ENCODE data around the gene PTPRA. TPM values are rescaled to one million over a fixed set of nuclear protein-coding genes. Genes with fewer than 3 reads are reported as not detected.

PTPRA gene
- total and polyA plus RNA-seq, 2 of the 8 experiments (the other 6 are each of a cell fraction or from before 2014, with no cell fraction given), result 47.7 to 51.3 TPM

DNA sequence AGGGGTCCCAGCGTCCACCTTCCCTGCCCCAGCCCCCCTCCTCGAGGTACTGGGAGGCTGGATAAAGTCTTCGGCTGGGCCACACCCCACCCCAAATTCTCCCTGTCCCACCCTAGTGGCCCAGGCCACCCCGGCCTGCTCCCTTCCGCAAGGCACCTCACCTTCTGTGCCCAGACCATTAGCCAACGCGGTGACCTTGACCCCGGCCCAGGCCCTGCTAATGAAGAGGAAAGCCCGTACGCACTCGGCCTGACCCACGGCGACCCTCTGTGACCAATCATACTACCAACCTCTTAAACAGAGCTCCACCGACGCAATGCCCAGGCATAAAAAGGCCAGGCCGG is 198.0 kb downstream of the PTPRA start:
- H2BK12ac ChIP-seq (ENCODE audit: low read depth, low read length), result no peak overlapping the region
- H4K8ac ChIP-seq (ENCODE audit: extremely low read depth, insufficient read depth, low read length), result 0 out of 2 replicates have a peak overlapping the region, but pooled peaks have one; percentile 20
- H3K18ac ChIP-seq (ENCODE audit: extremely low read depth, low read length), result peak overlapping the region; percentile 19; the same call in 1 of the 2 replicates
- no peak overlapping the region for H3K27ac ChIP-seq (ENCODE audit: low read depth, low read length)
- no peak overlapping the region for H2BK120ac ChIP-seq (replicated peaks; ENCODE audit: low read depth, low read length)
- H2AK5ac ChIP-seq (ENCODE audit: low read depth, low read length), result no peak overlapping the region
- no peaks in the 10 kb centered on the region for H4K20me1 ChIP-seq (replicated peaks in 1 of 2; ENCODE audit: control insufficient read depth in 1 of 2, insufficient read depth in 2 of 2, low read length in 2 of 2)
- H3K14ac ChIP-seq (ENCODE audit: insufficient read length), result no peak overlapping the region
- peaks cover 3% of the 10 kb centered on the region; the same call in 1 of the 2 replicates for H3K23me2 ChIP-seq (ENCODE audit: low read depth, low read length)
- no peaks in the 10 kb centered on the region for H3K79me1 ChIP-seq (ENCODE audit: low read depth, low read length)
- H2BK15ac ChIP-seq (ENCODE audit: low read length), result no peak overlapping the region
- WGBS, 2 experiments (ENCODE audit: extremely low coverage in 1 of 2, insufficient coverage in 1 of 2, insufficient read length in 1 of 2, insufficient replicate concordance in 2 of 2, low coverage in 1 of 2, low lambda C conversion rate in 2 of 2, missing lambda C conversion rate in 1 of 2), result 87% methylated on average over 12 of the region's 16 CpGs; no CpG with 5 or more reads in 1 of the 2 experiments
- no peak overlapping the region for H3K23ac ChIP-seq (ENCODE audit: insufficient read length)
- H3K27me3 ChIP-seq (replicated peaks in 1 of 4; ENCODE audit: control insufficient read depth in 3 of 4, extremely low read depth in 1 of 4, insufficient read depth in 3 of 4, low read length in 3 of 4), result peaks cover 11 to 30% (median 27%) of the 10 kb centered on the region in 4 experiments
- ChIA-PET CTCF (ENCODE audit: partially characterized antibody) (interaction anchor here (1.4 to 2.3 kb wide), 2 partner anchors 17 to 46 kb away, joined by 4 to 8 read pairs; no protein-coding TSS in a partner anchor), POLR2A (ENCODE audit: partially characterized antibody) (interaction anchor here (1.2 to 1.8 kb wide), 4 partner anchors 12 to 29 kb away, joined by 3 to 6 read pairs (median 4); partner anchors contain the start of gene GNRH2)
- no peak overlapping the region for H2BK20ac ChIP-seq (ENCODE audit: low read length)
- no peaks in the 10 kb centered on the region for H3K36me3 ChIP-seq (ENCODE audit: control insufficient read depth in 2 of 4, insufficient read depth in 4 of 4, low read length in 3 of 4)
- no peak for FAIRE-seq
- H4K5ac ChIP-seq (ENCODE audit: insufficient read length, low read depth, low read length), result no peak overlapping the region
- no peak for DNase-seq (ENCODE audit: low read depth in 1 of 2, low spot score in 2 of 2)
- H4K91ac ChIP-seq (replicated peaks; ENCODE audit: insufficient read length, low read length), result no peak overlapping the region
- H3K4me1 ChIP-seq (replicated peaks in 1 of 4; ENCODE audit: control insufficient read depth in 3 of 4, insufficient read depth in 4 of 4, low read length in 3 of 4), result peaks cover 0 to 8% (median 3%) of the 10 kb centered on the region in 4 experiments; a peak in 5 of 7 replicates
- no peak overlapping the region for H3K56ac ChIP-seq (replicated peaks; ENCODE audit: insufficient read length, low read depth, low read length)
- H3K9me3 ChIP-seq (ENCODE audit: insufficient read depth in 2 of 2, low read depth in 1 of 2, low read length in 1 of 2), result peaks cover 2 to 5% of the 10 kb centered on the region in 2 experiments; a peak in 2 of 4 replicates
- H3K4me2 ChIP-seq (ENCODE audit: insufficient read depth in 1 of 2, low read depth in 2 of 2, low read length in 2 of 2), result peak overlapping the region; percentile 46 to 72
- TF ChIP-seq CEBPB (IDR thresholded peaks at IDR 0.05; ENCODE audit: low read depth, low read length), result no peak
- TF ChIP-seq SP4 (IDR thresholded peaks at IDR 0.05; ENCODE audit: low read length), result no peak
- TF ChIP-seq SIN3A (conservative IDR thresholded peaks at IDR 0.05 in 1 of 2, IDR thresholded peaks at IDR 0.05 in 1 of 2; ENCODE audit: low read depth in 1 of 2, low read length in 2 of 2), result no peak
- no peak for TF ChIP-seq ASH2L (IDR thresholded peaks at IDR 0.05; ENCODE audit: low read length)
- no peak for TF ChIP-seq NANOG (IDR thresholded peaks at IDR 0.05; ENCODE audit: insufficient read depth, low read depth, low read length, poor library complexity, severe bottlenecking)
- no peak for TF ChIP-seq SIRT6 (IDR thresholded peaks at IDR 0.05; ENCODE audit: low read length)
- no peak for TF ChIP-seq CBX5 (IDR thresholded peaks at IDR 0.05; ENCODE audit: low read depth, low read length)
- no peak for TF ChIP-seq KDM1A (IDR thresholded peaks at IDR 0.05; ENCODE audit: borderline replicate concordance, low read length)
- no peak for TF ChIP-seq EZH2 (IDR thresholded peaks at IDR 0.05; ENCODE audit: low read depth, low read length, severe bottlenecking)
- TF ChIP-seq GABPA (IDR thresholded peaks at IDR 0.05; ENCODE audit: borderline replicate concordance, insufficient read depth, low read length), result no peak
- no peak for TF ChIP-seq JUN (IDR thresholded peaks at IDR 0.05; ENCODE audit: low read depth, low read length)
- H3K4me3 ChIP-seq (ENCODE audit: extremely low read depth in 1 of 4, insufficient read depth in 2 of 4, low read depth in 3 of 4, low read length in 4 of 4), result peak overlapping the region in 1 of 4 experiments; percentile 61; a peak in 3 of 8 replicates
- H2AFZ ChIP-seq (ENCODE audit: low read length), result no peak overlapping the region
- no peak overlapping the region for H3K9ac ChIP-seq (replicated peaks in 1 of 4; ENCODE audit: extremely low read depth in 1 of 4, low read depth in 3 of 4, low read length in 3 of 4)
- H3K79me2 ChIP-seq (ENCODE audit: control insufficient read depth in 1 of 2, insufficient read depth in 2 of 2, low read length in 2 of 2), result no peaks in the 10 kb centered on the region
- H2BK5ac ChIP-seq (ENCODE audit: low read depth, low read length), result no peak overlapping the region
- no peak overlapping the region for H3K4ac ChIP-seq (replicated peaks; ENCODE audit: insufficient read length, low read depth, low read length)
